GM23338 (cell line): ENCODE measurements around the gene MUC12.
"Not testable (repeated sequence)": the region's sequence is repeated elsewhere in the genome, so short reads cannot be mapped to it uniquely, and the experiment has no call there.

ENCODE experiments used
- STAT1 ChIP-seq: IDR thresholded peaks from one replicate; pipeline ENCODE4 v1.6.1; 2016; ENCODE audit warnings: antibody characterized with exemption; ENCODE audit not compliant: unreplicated experiment
- TF ChIP-seq, protein P1 (sequence below), 2 experiments: fragments of 200-600 bp in 1 of 2; sonication (generic) in 1 of 2; conservative IDR thresholded peaks; 2 replicates each; pipeline versions ENCODE4 v1.5.1 to v1.6.1; 2016 to 2017; ENCODE audit warnings: antibody characterized with exemption in 2 of 2, low read depth in 2 of 2, mild to moderate bottlenecking in 2 of 2, moderate library complexity in 1 of 2
- TF ChIP-seq, protein P2 (sequence below): IDR thresholded peaks from one replicate; pipeline ENCODE4 v1.6.1; 2018; ENCODE audit warnings: antibody characterized with exemption; ENCODE audit not compliant: unreplicated experiment

DNA sequence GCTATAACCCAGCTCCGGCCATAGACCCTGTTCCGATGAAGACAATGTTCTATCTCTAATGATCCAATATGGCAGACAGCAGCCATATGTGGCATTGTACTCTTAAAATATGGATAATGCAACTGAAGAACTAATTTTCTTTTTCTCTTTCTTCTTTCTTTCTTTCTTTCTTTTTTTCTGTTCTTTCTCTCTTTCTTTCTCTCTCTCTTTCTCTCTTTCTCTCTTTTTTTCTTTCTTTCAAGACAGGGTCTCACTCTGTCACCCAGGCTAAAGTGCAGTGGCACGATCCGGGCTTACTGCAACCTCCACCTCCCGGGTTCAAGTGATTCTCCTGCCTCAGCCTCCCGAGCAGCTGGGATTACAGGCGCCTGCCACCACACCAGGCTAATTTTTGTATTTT is 33.2 kb upstream of the MUC12 start:
- TF ChIP-seq, protein P1, sequence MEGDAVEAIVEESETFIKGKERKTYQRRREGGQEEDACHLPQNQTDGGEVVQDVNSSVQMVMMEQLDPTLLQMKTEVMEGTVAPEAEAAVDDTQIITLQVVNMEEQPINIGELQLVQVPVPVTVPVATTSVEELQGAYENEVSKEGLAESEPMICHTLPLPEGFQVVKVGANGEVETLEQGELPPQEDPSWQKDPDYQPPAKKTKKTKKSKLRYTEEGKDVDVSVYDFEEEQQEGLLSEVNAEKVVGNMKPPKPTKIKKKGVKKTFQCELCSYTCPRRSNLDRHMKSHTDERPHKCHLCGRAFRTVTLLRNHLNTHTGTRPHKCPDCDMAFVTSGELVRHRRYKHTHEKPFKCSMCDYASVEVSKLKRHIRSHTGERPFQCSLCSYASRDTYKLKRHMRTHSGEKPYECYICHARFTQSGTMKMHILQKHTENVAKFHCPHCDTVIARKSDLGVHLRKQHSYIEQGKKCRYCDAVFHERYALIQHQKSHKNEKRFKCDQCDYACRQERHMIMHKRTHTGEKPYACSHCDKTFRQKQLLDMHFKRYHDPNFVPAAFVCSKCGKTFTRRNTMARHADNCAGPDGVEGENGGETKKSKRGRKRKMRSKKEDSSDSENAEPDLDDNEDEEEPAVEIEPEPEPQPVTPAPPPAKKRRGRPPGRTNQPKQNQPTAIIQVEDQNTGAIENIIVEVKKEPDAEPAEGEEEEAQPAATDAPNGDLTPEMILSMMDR (conservative IDR thresholded peaks at IDR 0.05; ENCODE audit: low read depth in 2 of 2) = not testable (repeated sequence)
- TF ChIP-seq, protein P2, sequence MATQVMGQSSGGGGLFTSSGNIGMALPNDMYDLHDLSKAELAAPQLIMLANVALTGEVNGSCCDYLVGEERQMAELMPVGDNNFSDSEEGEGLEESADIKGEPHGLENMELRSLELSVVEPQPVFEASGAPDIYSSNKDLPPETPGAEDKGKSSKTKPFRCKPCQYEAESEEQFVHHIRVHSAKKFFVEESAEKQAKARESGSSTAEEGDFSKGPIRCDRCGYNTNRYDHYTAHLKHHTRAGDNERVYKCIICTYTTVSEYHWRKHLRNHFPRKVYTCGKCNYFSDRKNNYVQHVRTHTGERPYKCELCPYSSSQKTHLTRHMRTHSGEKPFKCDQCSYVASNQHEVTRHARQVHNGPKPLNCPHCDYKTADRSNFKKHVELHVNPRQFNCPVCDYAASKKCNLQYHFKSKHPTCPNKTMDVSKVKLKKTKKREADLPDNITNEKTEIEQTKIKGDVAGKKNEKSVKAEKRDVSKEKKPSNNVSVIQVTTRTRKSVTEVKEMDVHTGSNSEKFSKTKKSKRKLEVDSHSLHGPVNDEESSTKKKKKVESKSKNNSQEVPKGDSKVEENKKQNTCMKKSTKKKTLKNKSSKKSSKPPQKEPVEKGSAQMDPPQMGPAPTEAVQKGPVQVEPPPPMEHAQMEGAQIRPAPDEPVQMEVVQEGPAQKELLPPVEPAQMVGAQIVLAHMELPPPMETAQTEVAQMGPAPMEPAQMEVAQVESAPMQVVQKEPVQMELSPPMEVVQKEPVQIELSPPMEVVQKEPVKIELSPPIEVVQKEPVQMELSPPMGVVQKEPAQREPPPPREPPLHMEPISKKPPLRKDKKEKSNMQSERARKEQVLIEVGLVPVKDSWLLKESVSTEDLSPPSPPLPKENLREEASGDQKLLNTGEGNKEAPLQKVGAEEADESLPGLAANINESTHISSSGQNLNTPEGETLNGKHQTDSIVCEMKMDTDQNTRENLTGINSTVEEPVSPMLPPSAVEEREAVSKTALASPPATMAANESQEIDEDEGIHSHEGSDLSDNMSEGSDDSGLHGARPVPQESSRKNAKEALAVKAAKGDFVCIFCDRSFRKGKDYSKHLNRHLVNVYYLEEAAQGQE = not testable (repeated sequence)
- not testable (repeated sequence) for TF ChIP-seq STAT1
